Epithelial cell of proximal tubule (primary cell): ENCODE measurements around the gene SLC9A6. TPM values are rescaled to one million over a fixed set of nuclear protein-coding genes. Genes with fewer than 3 reads are reported as not detected.

Source experiments
- DNase-seq: peaks from one replicate; pipeline ENCODE4 v3.0.0-alpha.2; 2011; ENCODE audit warnings: low read depth
- H3K4me3 ChIP-seq: 2 replicates; pipeline ENCODE4 v1.5.1; 2011; ENCODE audit warnings: low read depth, mild to moderate bottlenecking, low read length
- total RNA-seq: library from RNA; depleted of rRNA; stranded (reverse); fragments of >200 nt; gene quantifications from 2 replicates; pipeline ENCODE4 v1.2.3, GENCODE V29; 2015
- TF ChIP-seq, protein P1 (sequence below): conservative IDR thresholded peaks from 2 replicates; pipeline ENCODE4 v1.5.1; 2012; ENCODE audit warnings: low read depth, mild to moderate bottlenecking, low read length

The SLC9A6 gene
- total RNA-seq, 1 donor from 2014 or later: 9.1 TPM

GRCh38 chrX:135985973-135986310, 707 bp downstream of the SLC9A6 start:
- H3K4me3 ChIP-seq: peak overlapping the region; percentile 74
- DNase-seq: no peak
- TF ChIP-seq, protein P1, sequence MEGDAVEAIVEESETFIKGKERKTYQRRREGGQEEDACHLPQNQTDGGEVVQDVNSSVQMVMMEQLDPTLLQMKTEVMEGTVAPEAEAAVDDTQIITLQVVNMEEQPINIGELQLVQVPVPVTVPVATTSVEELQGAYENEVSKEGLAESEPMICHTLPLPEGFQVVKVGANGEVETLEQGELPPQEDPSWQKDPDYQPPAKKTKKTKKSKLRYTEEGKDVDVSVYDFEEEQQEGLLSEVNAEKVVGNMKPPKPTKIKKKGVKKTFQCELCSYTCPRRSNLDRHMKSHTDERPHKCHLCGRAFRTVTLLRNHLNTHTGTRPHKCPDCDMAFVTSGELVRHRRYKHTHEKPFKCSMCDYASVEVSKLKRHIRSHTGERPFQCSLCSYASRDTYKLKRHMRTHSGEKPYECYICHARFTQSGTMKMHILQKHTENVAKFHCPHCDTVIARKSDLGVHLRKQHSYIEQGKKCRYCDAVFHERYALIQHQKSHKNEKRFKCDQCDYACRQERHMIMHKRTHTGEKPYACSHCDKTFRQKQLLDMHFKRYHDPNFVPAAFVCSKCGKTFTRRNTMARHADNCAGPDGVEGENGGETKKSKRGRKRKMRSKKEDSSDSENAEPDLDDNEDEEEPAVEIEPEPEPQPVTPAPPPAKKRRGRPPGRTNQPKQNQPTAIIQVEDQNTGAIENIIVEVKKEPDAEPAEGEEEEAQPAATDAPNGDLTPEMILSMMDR: no peak

DNA sequence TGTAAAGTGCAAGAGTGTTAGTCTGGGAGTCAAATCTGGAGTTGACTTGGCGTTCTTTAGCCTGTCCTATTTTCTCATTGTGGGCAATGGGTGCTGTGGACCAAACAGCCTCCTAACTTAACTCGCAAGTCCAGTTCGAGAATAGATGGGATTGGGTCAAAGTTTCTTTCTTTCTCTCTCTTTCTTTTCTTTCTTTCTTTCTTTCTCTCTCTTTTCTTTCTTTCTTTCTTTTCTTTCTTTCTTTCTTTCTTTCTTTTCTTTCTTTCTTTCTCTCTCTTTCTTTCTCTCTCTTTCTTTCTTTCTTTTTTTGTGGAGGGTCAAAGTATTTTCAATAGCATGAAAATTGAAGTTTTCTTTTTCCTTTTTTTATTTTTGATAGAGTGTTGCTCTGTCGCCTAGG, 3.0 kb downstream of the SLC9A6 start:
- H3K4me3 ChIP-seq: no peak overlapping the region
- TF ChIP-seq, protein P1: no peak
- DNase-seq: no peak

DNA sequence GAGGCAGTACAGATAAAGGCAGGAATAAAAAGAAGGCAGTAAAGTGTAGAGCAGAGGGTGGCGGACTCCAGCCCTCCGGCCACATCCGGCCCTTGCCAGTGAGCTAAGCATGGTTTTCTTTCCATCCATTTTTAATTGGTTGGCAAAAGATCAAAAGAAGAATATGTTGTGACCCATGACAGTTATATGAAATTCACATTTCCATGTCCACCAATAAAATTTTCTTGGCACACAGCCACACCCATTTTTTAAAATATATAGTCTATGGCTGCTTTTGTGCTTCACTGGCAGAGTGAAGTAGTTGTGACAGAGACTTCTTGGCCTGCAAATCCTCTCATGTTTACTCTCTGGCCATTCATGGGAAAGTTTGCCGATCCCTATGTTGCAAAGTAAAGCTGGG, 29.8 kb downstream of the SLC9A6 start:
- H3K4me3 ChIP-seq: no peak overlapping the region
- DNase-seq: no peak
- TF ChIP-seq, protein P1: no peak

DNA sequence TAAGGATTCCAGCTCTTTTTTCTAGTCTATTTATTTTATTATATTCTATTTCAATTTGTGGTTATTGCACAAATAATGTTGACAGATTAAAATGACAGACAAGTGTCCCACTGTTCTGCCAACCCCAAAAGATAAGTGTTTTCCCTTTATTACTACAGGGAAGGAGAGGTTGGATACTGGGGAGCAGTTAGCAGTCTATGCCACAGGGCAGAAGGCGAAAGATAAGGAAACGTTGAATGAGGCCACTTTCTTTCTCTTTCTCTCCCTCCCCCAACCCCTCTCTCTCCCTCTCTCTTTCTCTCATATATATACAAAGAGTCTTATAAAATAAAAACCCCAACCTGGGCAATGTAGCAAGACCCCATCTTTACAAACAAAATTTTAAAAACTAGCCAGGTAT, 31.6 kb downstream of the SLC9A6 start:
- no peak overlapping the region for H3K4me3 ChIP-seq
- TF ChIP-seq, protein P1: no peak
- no peak for DNase-seq

- no peak for DNase-seq
- TF ChIP-seq, protein P1: no peak
- H3K4me3 ChIP-seq: no peak overlapping the region
These were observed 34.0 kb downstream of the SLC9A6 start for GRCh38 chrX:136019226-136019625.

- no peak overlapping the region for H3K4me3 ChIP-seq
- no peak for DNase-seq
- TF ChIP-seq, protein P1: no peak
These were observed 35.9 kb downstream of the SLC9A6 start for GRCh38 chrX:136021160-136021559.

- TF ChIP-seq, protein P1: no peak
- no peak for DNase-seq
- no peak overlapping the region for H3K4me3 ChIP-seq
These were observed 36.7 kb downstream of the SLC9A6 start for GRCh38 chrX:136021903-136022302.
